ENCODE results near the gene LRP1B.

Gene LRP1B

GRCh38 chr2:141399270-141399669 is 731.5 kb downstream of the LRP1B start:
- DNase-seq: no peak
- no peak for TF ChIP-seq CTCF (IDR thresholded peaks at IDR 0.05; ENCODE audit: low read depth, low read length)
- Histone ChIP-seq H3K36me3 (no peaks in the 10 kb centered on the region), H3K27me3 (no peaks in the 10 kb centered on the region), H3K4me3 (ENCODE audit: low read depth, low read length) (no peak overlapping the region), H3K4me1 (peaks cover 4% of the 10 kb centered on the region), H3K9me3 (no peaks in the 10 kb centered on the region)

DNA sequence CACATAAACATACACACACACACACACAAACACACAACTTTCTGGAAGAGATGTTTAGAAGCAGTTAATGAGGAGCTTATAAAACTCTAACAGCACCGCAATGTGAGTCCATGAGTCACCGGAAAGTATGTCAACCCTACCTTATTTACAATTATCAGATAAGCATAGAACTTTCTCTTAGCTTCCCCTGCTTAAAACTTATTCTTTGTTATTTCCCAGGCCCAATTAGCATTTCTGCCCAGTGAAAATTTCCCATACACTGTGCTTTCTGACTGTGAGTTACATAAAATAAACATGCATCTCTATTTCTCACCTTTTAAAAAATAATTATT is 737.6 kb downstream of the LRP1B start:
- TF ChIP-seq CTCF (IDR thresholded peaks at IDR 0.05; ENCODE audit: low read depth, low read length): no peak
- H3K4me1 ChIP-seq: peaks cover 4% of the 10 kb centered on the region
- H3K9me3 ChIP-seq: no peaks in the 10 kb centered on the region
- H3K4me3 ChIP-seq (ENCODE audit: low read depth, low read length): no peak overlapping the region
- H3K27me3 ChIP-seq: no peaks in the 10 kb centered on the region
- DNase-seq: no peak
- H3K36me3 ChIP-seq: no peaks in the 10 kb centered on the region

DNA sequence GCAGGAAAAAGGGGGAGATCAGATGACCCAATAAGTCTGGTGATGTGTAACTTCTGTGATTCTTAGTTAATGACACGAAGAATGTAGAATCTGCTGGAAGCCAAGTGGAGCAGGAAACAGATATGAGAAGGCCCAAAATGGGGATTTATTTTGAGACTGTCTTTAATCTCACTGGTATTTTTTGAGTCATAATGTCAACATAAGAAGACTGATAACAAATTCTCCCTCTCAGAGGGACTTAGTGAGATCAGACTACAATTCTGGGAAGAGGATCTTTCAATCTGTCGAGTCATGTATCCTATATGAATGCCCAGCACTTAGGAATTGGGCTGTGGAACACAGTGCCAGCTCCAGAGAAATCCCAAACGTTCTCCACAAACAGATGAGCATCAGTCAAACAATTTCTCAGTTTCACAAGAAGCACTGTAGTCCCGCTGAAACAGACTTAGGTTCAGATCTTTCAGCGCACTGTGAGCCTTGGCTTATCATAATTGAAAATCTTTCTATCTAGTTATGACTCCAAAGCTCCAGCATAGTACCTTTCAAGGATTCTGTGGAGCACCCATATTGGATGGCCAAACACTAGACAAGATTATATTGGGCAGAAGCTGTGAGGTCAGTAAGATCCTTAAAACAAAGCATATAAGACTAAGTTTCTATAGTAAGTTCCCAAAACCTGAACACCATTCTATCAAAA is 738.2 kb downstream of the LRP1B start:
- no peaks in the 10 kb centered on the region for H3K9me3 ChIP-seq
- H3K36me3 ChIP-seq: no peaks in the 10 kb centered on the region
- no peak for TF ChIP-seq CTCF (IDR thresholded peaks at IDR 0.05; ENCODE audit: low read depth, low read length)
- DNase-seq: no peak
- no peaks in the 10 kb centered on the region for H3K27me3 ChIP-seq
- peaks cover 4% of the 10 kb centered on the region for H3K4me1 ChIP-seq
- H3K4me3 ChIP-seq (ENCODE audit: low read depth, low read length): no peak overlapping the region

DNA sequence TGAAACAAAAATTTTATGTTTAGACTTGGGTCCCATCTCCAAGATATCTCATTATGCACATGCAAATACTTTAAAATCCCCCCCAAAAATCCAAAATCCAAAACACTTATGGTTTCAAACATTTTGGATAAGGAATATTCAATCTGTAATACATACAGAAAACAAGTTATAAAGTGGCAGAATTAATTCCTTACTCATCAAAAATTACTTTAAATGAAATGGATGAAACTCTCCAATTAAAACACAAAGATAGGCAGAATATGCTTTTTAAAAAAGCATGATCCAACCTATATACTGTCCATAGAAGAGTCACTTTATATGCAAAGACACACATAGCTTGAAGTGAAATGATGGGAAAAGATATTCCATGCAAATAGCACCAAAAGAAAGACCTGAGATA is 744.6 kb downstream of the LRP1B start:
- Histone ChIP-seq H3K36me3 (no peaks in the 10 kb centered on the region), H3K9me3 (no peaks in the 10 kb centered on the region), H3K27me3 (no peaks in the 10 kb centered on the region), H3K4me1 (no peaks in the 10 kb centered on the region), H3K4me3 (ENCODE audit: low read depth, low read length) (no peak overlapping the region)
- no peak for TF ChIP-seq CTCF (IDR thresholded peaks at IDR 0.05; ENCODE audit: low read depth, low read length)
- no peak for DNase-seq

GRCh38 chr2:141384676-141385075 is 746.1 kb downstream of the LRP1B start:
- no peak for DNase-seq
- H3K36me3 ChIP-seq: no peaks in the 10 kb centered on the region
- no peak for TF ChIP-seq CTCF (IDR thresholded peaks at IDR 0.05; ENCODE audit: low read depth, low read length)
- no peak overlapping the region for H3K4me3 ChIP-seq (ENCODE audit: low read depth, low read length)
- H3K9me3 ChIP-seq: no peaks in the 10 kb centered on the region
- no peaks in the 10 kb centered on the region for H3K27me3 ChIP-seq
- no peaks in the 10 kb centered on the region for H3K4me1 ChIP-seq

DNA sequence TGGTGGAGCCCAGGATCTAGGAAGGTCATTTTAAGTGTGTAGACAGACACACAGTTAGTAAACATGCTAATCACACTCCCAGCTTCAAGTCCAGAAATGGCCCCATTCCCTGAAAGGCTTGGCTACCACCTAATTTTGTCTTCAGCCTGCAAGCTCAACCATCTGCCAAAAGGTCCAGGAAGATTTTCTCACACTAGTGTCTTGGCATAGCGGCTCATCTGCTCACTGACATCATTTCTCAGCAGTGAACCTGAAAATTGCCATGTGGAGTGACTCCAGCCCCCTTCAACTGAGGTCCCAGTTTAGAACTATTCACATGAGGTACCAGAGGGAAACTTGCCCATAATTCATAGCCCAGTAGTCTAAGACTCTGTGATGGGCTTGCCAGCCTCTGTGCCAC is 748.9 kb downstream of the LRP1B start:
- Histone ChIP-seq H3K4me1 (no peaks in the 10 kb centered on the region), H3K4me3 (ENCODE audit: low read depth, low read length) (no peak overlapping the region), H3K36me3 (no peaks in the 10 kb centered on the region), H3K27me3 (no peaks in the 10 kb centered on the region), H3K9me3 (no peaks in the 10 kb centered on the region)
- TF ChIP-seq CTCF (IDR thresholded peaks at IDR 0.05; ENCODE audit: low read depth, low read length): no peak
- no peak for DNase-seq
